Panc1 (cell line): Measurements from ENCODE around the gene NOL7. TPM values are rescaled to one million over a fixed set of nuclear protein-coding genes. Genes with fewer than 3 reads are reported as not detected.
A peak's percentile ranks its signal among the peaks of the same experiment; 100 is the strongest.

Source experiments
- ATAC-seq: fragments of 200-7000 bp; cut with Tn5 transposase; 2 replicates; pipeline ENCODE4 v1.9.1; 2020; ENCODE audit warnings: mild to moderate bottlenecking, moderate library complexity
- BruUV-seq: library from RNA; stranded (reverse); fragments of 400-500 nt; replicated peaks from 2 replicates; lab custom pipeline; 2021; lab: Mats Ljungman, UMichigan
- CTCF ChIA-PET: fragments of 300-600 bp; sonication (Branson Sonifier 250); formaldehyde crosslinking; loops from one replicate; lab custom pipeline; 2022; ENCODE audit warnings: antibody characterized with exemption; lab: Charles Lee
- POLR2A ChIA-PET: fragments of 300-600 bp; sonication (Branson Sonifier 250); formaldehyde crosslinking; loops from one replicate; lab custom pipeline; 2022; ENCODE audit warnings: antibody characterized with exemption; lab: Charles Lee
- DNase-seq: peaks from one replicate; pipeline ENCODE4 v3.0.0-alpha.2; 2010; ENCODE audit warnings: low read depth, low spot score
- H3K27ac ChIP-seq: 2 replicates; pipeline ENCODE4 v1.5.1; 2011; ENCODE audit warnings: mild to moderate bottlenecking, low read length, inconsistent platforms
- H3K27me3 ChIP-seq: fragments of 200-500 bp; sonication (Bioruptor generic); 2 replicates; pipeline ENCODE4 v1.6.0; 2014; ENCODE audit warnings: low read length, inconsistent platforms; ENCODE audit not compliant: control insufficient read depth, insufficient read depth
- H3K36me3 ChIP-seq: fragments of 200-500 bp; sonication (Bioruptor generic); 2 replicates; pipeline ENCODE4 v1.5.1; 2014; ENCODE audit warnings: inconsistent platforms, mild to moderate bottlenecking, low read length, moderate library complexity; ENCODE audit not compliant: control insufficient read depth, insufficient read depth
- H3K4me1 ChIP-seq: 2 replicates; pipeline ENCODE4 v1.5.1; 2011; ENCODE audit warnings: inconsistent platforms, mild to moderate bottlenecking, low read length, moderate library complexity; ENCODE audit not compliant: control insufficient read depth, insufficient read depth
- H3K4me3 ChIP-seq, 2 experiments: 2 replicates each; pipeline ENCODE4 v1.5.1; 2011 to 2012; ENCODE audit warnings: low read depth in 2 of 2, low read length in 2 of 2, mild to moderate bottlenecking in 2 of 2, inconsistent platforms in 1 of 2, moderate library complexity in 1 of 2
- H3K9me3 ChIP-seq: fragments of 200-500 bp; sonication (Bioruptor generic); 2 replicates; pipeline ENCODE4 v1.5.1; 2014; ENCODE audit warnings: low read depth, mild to moderate bottlenecking, inconsistent platforms, low read length, moderate library complexity; ENCODE audit not compliant: control insufficient read depth, insufficient read depth
- CTCF ChIP-seq: fragments of 450-650 bp; IDR thresholded peaks from 2 replicates; pipeline ENCODE4 v1.5.1; 2017; ENCODE audit warnings: mild to moderate bottlenecking
- POLR2AphosphoS5 ChIP-seq: IDR thresholded peaks from 2 replicates; pipeline ENCODE4 v1.6.1; 2012; ENCODE audit warnings: mild to moderate bottlenecking, low read depth, low read length, moderate library complexity
- SIN3A ChIP-seq: IDR thresholded peaks from 2 replicates; pipeline ENCODE4 v1.6.1; 2012; ENCODE audit warnings: low read depth, mild to moderate bottlenecking, low read length, moderate library complexity, borderline replicate concordance; ENCODE audit not compliant: insufficient read depth
- TCF7L2 ChIP-seq: IDR thresholded peaks from 2 replicates; pipeline ENCODE4 v1.6.1; 2011; ENCODE audit warnings: mild to moderate bottlenecking, low read depth, low read length, inconsistent platforms
- in situ Hi-C: cut with HindIII; loops from 2 replicates; pipeline ENCODE4 v1.10.0; 2016; ENCODE audit warnings: low sequenced_read_pairs, low pct_unique_long_range_greater_than_20kb
- intact Hi-C: fragments of 100-400 bp; cut with micrococcal nuclease; formaldehyde crosslinking; loops from one replicate; pipeline ENCODE4 v1.10.0; 2022; ENCODE audit not compliant: unreplicated experiment
- total RNA-seq: library from RNA; stranded (reverse); gene quantifications from one replicate; pipeline ENCODE4 v1.2.1, GENCODE V29; 2021; ENCODE audit not compliant: unreplicated experiment
- TF ChIP-seq, protein P1 (sequence below), 2 experiments: IDR thresholded peaks; 2 replicates each; pipeline ENCODE4 v1.6.1; 2011 to 2012; ENCODE audit warnings: low read depth in 2 of 2, control low read depth in 1 of 2, low read length in 1 of 2, mild to moderate bottlenecking in 1 of 2, moderate library complexity in 1 of 2; ENCODE audit not compliant: insufficient read depth in 1 of 2

The NOL7 gene
- total RNA-seq, 1 experiment from 2014 or later = 74.4 TPM

- ChIA-PET POLR2A (no interaction called here), CTCF (no interaction called here)
- peaks cover 11% of the 10 kb centered on the region; the same call in 1 of the 2 replicates for H3K4me1 ChIP-seq
- no peak overlapping the region for H3K27ac ChIP-seq
- TSS peak; percentile 71 for BruUV-seq
- in situ Hi-C loops (no loop called here), intact Hi-C loops (loop anchor here (10.0 kb wide), 1 partner anchor 241 kb away; no protein-coding TSS in a partner anchor)
- ATAC-seq (no peak), DNase-seq (no peak)
- TF ChIP-seq POLR2AphosphoS5 (no peak), TCF7L2 (no peak), SIN3A (no peak), CTCF (no peak)
- TF ChIP-seq, protein P1, sequence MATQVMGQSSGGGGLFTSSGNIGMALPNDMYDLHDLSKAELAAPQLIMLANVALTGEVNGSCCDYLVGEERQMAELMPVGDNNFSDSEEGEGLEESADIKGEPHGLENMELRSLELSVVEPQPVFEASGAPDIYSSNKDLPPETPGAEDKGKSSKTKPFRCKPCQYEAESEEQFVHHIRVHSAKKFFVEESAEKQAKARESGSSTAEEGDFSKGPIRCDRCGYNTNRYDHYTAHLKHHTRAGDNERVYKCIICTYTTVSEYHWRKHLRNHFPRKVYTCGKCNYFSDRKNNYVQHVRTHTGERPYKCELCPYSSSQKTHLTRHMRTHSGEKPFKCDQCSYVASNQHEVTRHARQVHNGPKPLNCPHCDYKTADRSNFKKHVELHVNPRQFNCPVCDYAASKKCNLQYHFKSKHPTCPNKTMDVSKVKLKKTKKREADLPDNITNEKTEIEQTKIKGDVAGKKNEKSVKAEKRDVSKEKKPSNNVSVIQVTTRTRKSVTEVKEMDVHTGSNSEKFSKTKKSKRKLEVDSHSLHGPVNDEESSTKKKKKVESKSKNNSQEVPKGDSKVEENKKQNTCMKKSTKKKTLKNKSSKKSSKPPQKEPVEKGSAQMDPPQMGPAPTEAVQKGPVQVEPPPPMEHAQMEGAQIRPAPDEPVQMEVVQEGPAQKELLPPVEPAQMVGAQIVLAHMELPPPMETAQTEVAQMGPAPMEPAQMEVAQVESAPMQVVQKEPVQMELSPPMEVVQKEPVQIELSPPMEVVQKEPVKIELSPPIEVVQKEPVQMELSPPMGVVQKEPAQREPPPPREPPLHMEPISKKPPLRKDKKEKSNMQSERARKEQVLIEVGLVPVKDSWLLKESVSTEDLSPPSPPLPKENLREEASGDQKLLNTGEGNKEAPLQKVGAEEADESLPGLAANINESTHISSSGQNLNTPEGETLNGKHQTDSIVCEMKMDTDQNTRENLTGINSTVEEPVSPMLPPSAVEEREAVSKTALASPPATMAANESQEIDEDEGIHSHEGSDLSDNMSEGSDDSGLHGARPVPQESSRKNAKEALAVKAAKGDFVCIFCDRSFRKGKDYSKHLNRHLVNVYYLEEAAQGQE (IDR thresholded peaks at IDR 0.05; ENCODE audit: insufficient read depth in 1 of 2, low read depth in 2 of 2, low read length in 1 of 2) = no peak
- H3K4me3 ChIP-seq = no peak overlapping the region
- no peaks in the 10 kb centered on the region for H3K9me3 ChIP-seq
- no peaks in the 10 kb centered on the region for H3K36me3 ChIP-seq
- H3K27me3 ChIP-seq = no peaks in the 10 kb centered on the region
Observed at GRCh38 chr6:13576017-13576416, 39.1 kb upstream of the NOL7 start.

- H3K36me3 ChIP-seq = no peaks in the 10 kb centered on the region; the same call in 1 of the 2 replicates
- DNase-seq (no peak), ATAC-seq (no peak)
- CTCF ChIA-PET = no interaction called here
- no peaks in the 10 kb centered on the region for H3K27me3 ChIP-seq
- in situ Hi-C loops = no loop called here
- H3K9me3 ChIP-seq = no peaks in the 10 kb centered on the region
- no peak overlapping the region for H3K27ac ChIP-seq
- intact Hi-C loops = loop anchor here (10.0 kb wide), 1 partner anchor 243 kb away; no protein-coding TSS in a partner anchor
- POLR2A ChIA-PET = no interaction called here
- H3K4me1 ChIP-seq = peaks cover 11% of the 10 kb centered on the region; the same call in 1 of the 2 replicates
- no peak overlapping the region for H3K4me3 ChIP-seq
- TF ChIP-seq, protein P1 (IDR thresholded peaks at IDR 0.05; ENCODE audit: insufficient read depth in 1 of 2, low read depth in 2 of 2, low read length in 1 of 2) = no peak
- TF ChIP-seq TCF7L2 = no peak
- BruUV-seq = no TSS peak
Observed at GRCh38 chr6:13577926-13578325, 37.2 kb upstream of the NOL7 start.
